ENCODE measurements around the gene PGA3.
"Not testable (repeated sequence)": the region's sequence is repeated elsewhere in the genome, so short reads cannot be mapped to it uniquely, and the experiment has no call there.

PGA3 gene

DNA sequence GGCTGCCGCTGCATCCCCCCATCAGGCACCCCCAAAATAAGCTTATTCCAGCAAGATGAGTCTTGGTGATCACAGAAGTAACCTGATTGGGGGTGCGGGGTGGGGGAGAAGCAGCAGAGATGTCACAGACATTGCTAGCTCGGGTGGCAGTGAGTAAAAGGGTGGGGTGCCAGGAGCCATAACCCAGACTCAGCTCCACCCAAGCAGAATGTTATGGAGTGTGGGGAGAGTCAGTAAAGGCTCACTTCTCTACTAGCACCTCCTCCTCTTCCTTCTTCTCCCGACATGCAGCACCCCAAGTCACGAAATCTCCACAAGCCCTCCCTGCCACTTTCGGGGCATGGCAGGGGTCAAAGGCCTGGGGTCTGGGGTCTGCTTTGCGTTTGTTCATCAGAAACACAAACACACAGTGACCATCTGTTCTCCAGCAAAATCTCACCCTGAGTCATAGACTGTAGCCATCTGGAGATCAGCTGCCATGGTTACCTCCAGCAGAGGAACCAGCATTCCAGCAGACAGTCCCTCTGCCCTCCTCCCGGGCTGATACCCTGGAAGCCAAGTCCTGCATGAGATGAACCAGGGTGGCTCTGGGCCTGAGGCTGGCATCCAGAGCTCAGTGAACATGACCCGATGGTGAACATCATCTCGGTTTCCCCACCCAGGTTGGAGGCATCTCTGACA is 42.1 kb downstream of the PGA3 start:
- not testable (repeated sequence) for DNase-seq (ENCODE audit: insufficient read length, low spot score); FAIRE-seq

DNA sequence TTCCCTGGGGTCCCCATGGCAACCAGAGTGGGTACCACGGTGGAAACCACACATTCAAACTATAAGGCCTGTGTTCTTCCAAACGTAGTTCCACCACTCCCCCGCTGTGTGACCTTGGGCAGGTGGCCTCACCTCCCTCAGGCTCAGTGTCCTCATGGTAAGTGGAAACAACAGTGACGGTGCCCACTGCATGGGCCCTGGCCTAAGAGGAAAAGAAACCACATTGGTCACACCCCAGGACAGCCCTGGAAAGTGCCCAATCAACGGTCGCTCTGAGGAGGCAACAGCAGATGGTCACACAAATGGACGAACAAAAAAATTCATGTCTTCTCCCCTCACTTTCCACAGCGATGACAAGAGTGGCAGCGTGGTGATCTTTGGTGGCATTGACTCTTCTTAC is 44.8 kb downstream of the PGA3 start:
- FAIRE-seq; DNase-seq (ENCODE audit: insufficient read length, low spot score): not testable (repeated sequence)

DNA sequence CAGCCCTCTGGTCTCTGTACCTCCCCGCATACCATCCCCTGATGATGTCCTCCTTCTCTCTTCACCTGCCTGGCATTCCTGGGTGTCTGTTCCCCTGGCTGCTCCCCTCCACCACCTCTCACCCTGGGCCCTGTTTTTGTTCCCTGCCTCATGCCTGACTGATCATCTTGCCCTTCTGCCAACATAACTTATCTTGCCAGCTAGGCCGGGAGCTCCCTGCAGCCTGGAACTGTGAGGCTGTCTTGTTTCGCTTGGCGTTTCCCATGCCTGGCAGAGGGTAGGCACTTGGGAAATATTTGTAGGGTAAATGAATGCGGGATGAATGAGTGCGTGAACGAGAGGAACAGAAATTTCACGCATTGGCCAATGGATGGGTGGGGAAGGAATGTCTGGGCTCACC is 45.9 kb downstream of the PGA3 start:
- not testable (repeated sequence) for DNase-seq (ENCODE audit: insufficient read length, low spot score); FAIRE-seq

DNA sequence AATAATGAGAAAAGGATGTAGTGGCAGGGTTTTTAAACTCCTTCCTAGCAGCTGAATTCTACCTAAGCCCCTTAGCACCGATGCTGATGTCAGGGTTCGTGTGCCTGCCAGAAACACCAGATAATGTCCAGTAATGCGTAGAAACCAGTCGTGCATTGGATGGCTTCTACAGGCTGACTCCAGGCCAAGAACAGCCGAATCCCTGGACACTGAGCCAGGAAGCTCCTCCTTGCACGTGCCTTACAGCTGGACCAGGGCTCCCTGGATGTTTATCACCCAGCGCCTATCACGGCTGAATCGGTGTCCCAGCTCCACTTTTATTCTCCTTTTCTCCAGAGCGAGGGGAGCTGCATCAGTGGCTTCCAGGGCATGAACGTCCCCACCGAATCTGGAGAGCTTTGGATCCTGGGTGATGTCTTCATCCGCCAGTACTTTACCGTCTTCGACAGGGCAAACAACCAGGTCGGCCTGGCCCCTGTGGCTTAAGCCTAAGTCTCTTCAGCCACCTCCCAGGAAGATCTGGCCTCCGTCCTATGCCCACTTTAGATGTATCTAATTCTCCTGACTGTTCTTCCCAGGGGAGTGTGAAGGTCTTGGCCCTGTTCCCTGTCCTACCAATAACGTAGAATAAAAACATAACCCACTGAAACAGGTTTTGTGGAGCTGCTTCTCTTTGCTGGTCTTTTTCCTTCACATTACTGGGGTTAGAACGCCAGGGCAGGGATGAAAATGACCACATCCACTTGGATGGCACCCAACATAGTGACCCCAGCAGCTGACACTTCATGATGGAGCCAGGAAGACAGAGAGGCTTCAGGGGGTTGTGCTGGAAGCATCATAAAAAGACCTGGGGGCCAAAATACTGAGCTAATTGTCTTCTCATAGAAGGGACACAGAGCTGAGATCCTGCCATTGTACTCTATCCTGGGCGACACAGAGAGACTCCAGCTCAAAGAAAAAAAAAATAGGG is 47.8 kb downstream of the PGA3 start:
- DNase-seq (ENCODE audit: insufficient read length, low spot score); FAIRE-seq: not testable (repeated sequence)

DNA sequence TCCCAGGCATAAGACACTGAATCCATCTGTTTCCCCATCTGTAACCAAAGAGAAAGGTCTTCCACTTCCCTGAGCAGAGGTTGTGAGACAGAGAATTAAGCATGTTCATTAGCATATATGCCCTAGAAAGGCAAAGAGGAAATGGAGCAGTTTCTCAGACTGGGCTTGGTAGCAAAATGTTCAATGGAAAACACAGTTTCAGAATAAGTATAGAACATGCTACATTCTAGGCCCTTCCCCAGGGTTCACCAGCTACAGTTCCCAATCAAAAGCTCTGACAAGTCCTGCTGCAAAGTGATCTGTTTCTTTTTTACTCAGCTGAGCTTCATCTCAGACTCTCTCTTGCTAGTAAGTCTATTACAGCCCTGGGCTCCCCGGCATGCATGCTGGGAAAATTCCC is 49.0 kb downstream of the PGA3 start:
- FAIRE-seq; DNase-seq (ENCODE audit: insufficient read length, low spot score): not testable (repeated sequence)

DNA sequence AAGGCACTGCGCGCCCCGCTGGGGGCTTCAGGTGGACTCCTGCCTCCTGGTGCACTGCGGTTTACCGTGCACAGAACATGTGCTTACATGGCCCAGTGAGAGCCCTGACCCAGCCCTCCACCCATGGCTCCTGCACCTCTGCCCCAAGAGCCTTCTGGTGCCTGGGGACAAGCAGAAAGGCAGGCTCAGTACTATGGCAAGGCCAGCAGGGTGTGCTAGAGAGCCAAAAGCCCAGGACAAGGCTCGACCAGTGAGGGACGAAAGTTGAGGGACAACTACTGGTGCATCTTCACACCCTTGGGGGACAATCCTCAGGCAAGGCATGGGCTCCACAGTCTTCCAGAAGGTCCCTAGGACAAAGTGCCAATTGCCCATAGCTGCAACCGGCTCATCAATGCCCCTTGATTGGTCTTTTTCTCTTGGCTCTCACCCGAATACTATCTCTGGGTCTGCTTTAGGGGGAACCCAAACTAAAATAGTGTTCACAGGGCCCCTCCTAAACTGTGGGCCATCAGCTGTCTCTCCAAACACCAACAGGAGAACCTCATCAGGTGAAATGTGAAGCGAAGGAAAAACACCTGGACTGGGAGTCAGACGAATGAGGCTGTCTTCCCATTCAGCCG is 51.2 kb downstream of the PGA3 start:
- peak; percentile 91 for FAIRE-seq

DNA sequence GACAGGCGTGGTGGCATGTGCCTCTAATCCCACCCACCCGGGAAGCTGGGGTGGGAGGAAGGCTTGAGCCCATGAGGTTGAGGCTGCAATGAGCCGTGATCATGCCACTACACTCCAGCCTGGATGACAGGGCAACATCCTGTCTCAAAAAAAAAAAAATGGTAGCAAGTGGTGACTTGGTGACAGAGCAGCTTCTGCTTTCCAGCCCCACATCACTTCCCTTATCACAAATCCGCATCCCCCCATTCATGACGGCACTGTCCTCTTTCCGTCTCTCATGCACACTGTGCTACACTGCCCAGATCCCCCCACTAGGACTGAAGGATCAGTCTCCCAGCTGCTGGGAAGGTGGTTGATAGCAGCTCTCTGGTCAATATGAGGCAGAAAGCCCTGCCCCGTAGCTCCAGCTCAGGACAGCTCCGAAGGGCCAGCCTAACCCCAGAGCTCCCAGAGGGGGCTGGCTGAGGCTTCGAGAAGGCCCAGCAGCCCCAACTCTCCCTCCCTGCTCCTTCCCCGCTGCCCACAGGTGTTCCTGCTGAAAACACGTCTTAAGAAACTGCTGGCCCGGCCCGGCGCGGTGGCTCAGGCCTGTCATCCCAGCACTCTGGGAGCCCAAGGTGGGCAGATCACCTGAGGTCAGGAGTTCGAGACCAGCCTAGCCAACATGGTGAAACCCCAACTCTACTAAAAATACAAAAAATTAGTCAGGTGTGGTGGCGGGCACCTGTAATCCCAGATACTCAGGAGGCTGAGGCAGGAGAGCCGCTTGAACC is 53.6 kb downstream of the PGA3 start:
- DNase-seq (ENCODE audit: insufficient read length, low spot score) (no peak), FAIRE-seq (no peak)

More for the DNA sequence above, 51.2 kb downstream of the PGA3 start:
- DNase-seq (ENCODE audit: insufficient read length, low spot score): peak; percentile 91

DNA sequence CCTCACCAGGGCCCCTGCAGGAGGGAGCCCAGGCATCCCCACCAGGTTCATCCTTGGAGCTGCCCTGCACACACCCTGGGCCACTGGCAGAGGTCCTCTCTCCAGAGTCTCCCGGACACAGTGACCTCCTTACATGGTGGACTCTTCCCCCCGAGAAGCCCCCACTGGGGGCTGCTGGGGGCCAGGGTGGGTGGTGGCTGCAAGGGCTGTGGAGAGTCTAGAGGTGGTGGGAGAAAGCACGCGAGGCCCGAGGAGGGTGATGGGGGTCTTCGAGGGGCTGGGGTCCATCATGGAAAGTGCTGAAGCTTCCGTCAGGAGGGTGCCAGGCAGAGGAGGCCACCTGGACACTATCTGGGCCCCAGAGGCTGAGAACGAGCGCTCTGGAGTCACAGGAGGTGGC is 55.2 kb downstream of the PGA3 start:
- no peak for FAIRE-seq
- DNase-seq (ENCODE audit: insufficient read length, low spot score): no peak

DNA sequence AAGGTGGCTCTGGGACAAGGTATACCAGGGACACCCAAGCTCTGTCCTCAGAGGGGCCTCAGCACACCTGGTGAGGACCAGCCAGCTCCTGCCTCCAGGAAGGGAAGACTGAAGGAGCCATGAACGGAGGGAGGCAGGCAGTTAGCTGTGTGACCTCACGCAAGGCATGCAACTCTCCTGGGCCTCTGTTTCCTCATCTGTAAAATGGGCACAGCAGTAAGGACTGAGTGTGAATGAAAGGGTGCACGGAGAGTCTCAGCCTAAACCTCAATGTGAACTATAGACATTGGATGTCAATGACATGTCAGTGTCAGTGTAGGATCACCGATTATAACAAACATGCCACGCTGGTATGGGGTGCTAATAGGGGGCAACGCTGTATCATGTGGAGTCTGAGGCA is 56.0 kb downstream of the PGA3 start:
- DNase-seq (ENCODE audit: insufficient read length, low spot score): no peak
- FAIRE-seq: no peak

Data from GM19239 (cell line).